H1 (cell line): ENCODE results near the gene KRTAP19-4. TPM values are rescaled to one million over a fixed set of nuclear protein-coding genes. Genes with fewer than 3 reads are reported as not detected.

Experiments used
- CTCF ChIA-PET: fragments of 300-600 bp; sonication (Branson Sonifier 250); formaldehyde crosslinking; loops from one replicate; lab custom pipeline; 2021; ENCODE audit not compliant: partially characterized antibody; lab: Charles Lee
- POLR2A ChIA-PET: fragments of 300-600 bp; sonication (Branson Sonifier 250); formaldehyde crosslinking; loops from one replicate; lab custom pipeline; 2021; ENCODE audit warnings: inconsistent platforms; ENCODE audit not compliant: partially characterized antibody; lab: Charles Lee
- DNase-seq, 2 experiments: peaks; one replicate each; pipeline versions ENCODE4 v3.0.0 to v3.0.0-alpha.2; 2010 to 2022; ENCODE audit warnings: low spot score in 2 of 2, low read depth in 1 of 2, mixed read lengths in 1 of 2
- FAIRE-seq: peaks from 2 replicates; lab custom pipeline; 2011; peaks lifted over from hg19 to GRCh38; lab: Jason Lieb, UNC
- H2AFZ ChIP-seq: 2 replicates; pipeline ENCODE4 v1.8.1; 2012; ENCODE audit warnings: low read length, inconsistent platforms
- H2AK5ac ChIP-seq: 2 replicates; pipeline ENCODE4 v1.6.1; 2013; ENCODE audit warnings: low read depth, low read length
- H2BK120ac ChIP-seq: replicated peaks from 2 replicates; pipeline ENCODE3; 2013; ENCODE audit warnings: low read depth, low read length, inconsistent platforms
- H2BK12ac ChIP-seq: 2 replicates; pipeline ENCODE4 v1.6.1; 2013; ENCODE audit warnings: low read depth, low read length
- H2BK15ac ChIP-seq: 2 replicates; pipeline ENCODE4 v1.6.1; 2013; ENCODE audit warnings: low read length
- H2BK20ac ChIP-seq: 2 replicates; pipeline ENCODE4 v1.6.1; 2013; ENCODE audit warnings: low read length
- H2BK5ac ChIP-seq: 2 replicates; pipeline ENCODE4 v1.6.1; 2013; ENCODE audit warnings: low read depth, low read length
- H3K14ac ChIP-seq: 2 replicates; pipeline ENCODE4 v1.6.1; 2013; ENCODE audit warnings: inconsistent platforms; ENCODE audit not compliant: insufficient read length
- H3K18ac ChIP-seq: 2 replicates; pipeline ENCODE4 v1.6.1; 2013; ENCODE audit warnings: low read length; ENCODE audit errors: extremely low read depth
- H3K23ac ChIP-seq: 2 replicates; pipeline ENCODE4 v1.6.1; 2013; ENCODE audit warnings: inconsistent platforms; ENCODE audit not compliant: insufficient read length
- H3K23me2 ChIP-seq: 2 replicates; pipeline ENCODE4 v1.6.1; 2013; ENCODE audit warnings: low read depth, low read length
- H3K27ac ChIP-seq: 2 replicates; pipeline ENCODE4 v1.6.1; 2011; ENCODE audit warnings: low read depth, low read length, inconsistent platforms
- H3K27me3 ChIP-seq, 4 experiments: replicated peaks in 1 of 4; 1 replicate in 1 of 4; 2 replicates in 3 of 4; pipeline versions ENCODE4 v1.6.1 to v1.8.1; 2011 to 2013; ENCODE audit warnings: low read length in 3 of 4, mild to moderate bottlenecking in 3 of 4, inconsistent platforms in 2 of 4, mixed read lengths in 2 of 4, moderate library complexity in 1 of 4; ENCODE audit not compliant: control insufficient read depth in 3 of 4, insufficient read depth in 3 of 4; ENCODE audit errors: extremely low read depth in 1 of 4
- H3K36me3 ChIP-seq, 4 experiments: 2 replicates each; pipeline versions ENCODE4 v1.6.1 to v1.8.1; 2011 to 2013; ENCODE audit warnings: mild to moderate bottlenecking in 4 of 4, low read length in 3 of 4, moderate library complexity in 2 of 4, control low read depth in 1 of 4, inconsistent platforms in 1 of 4; ENCODE audit not compliant: insufficient read depth in 4 of 4, control insufficient read depth in 2 of 4
- H3K4ac ChIP-seq: replicated peaks from 2 replicates; pipeline ENCODE3; 2013; ENCODE audit warnings: low read length, low read depth, mixed read lengths, inconsistent platforms; ENCODE audit not compliant: insufficient read length
- H3K4me1 ChIP-seq, 4 experiments: replicated peaks in 1 of 4; 1 replicate in 1 of 4; 2 replicates in 3 of 4; pipeline versions ENCODE4 v1.6.1 to v1.8.1; 2011 to 2013; ENCODE audit warnings: low read length in 3 of 4, inconsistent platforms in 2 of 4, mixed read lengths in 1 of 4; ENCODE audit not compliant: insufficient read depth in 4 of 4, control insufficient read depth in 3 of 4
- H3K4me2 ChIP-seq, 2 experiments: 2 replicates each; pipeline versions ENCODE4 v1.6.1 to v1.8.1; 2011 to 2013; ENCODE audit warnings: low read depth in 2 of 2, low read length in 2 of 2, control low read depth in 1 of 2, inconsistent platforms in 1 of 2, mild to moderate bottlenecking in 1 of 2; ENCODE audit not compliant: insufficient read depth in 1 of 2
- H3K4me3 ChIP-seq, 4 experiments: fragments of 200-600, 300-600 bp in 1 of 4; sonication (generic), shearing (Covaris generic), sonication (Bioruptor Twin) in 1 of 4; 2 replicates each; pipeline versions ENCODE4 v1.5.1 to v1.8.1; 2011 to 2016; ENCODE audit warnings: low read length in 4 of 4, low read depth in 3 of 4, control low read depth in 2 of 4, inconsistent platforms in 2 of 4, mild to moderate bottlenecking in 2 of 4, mixed read lengths in 1 of 4, moderate library complexity in 1 of 4; ENCODE audit not compliant: insufficient read depth in 2 of 4; ENCODE audit errors: extremely low read depth in 1 of 4
- H3K56ac ChIP-seq: replicated peaks from 2 replicates; pipeline ENCODE3; 2013; ENCODE audit warnings: low read depth, mild to moderate bottlenecking, mixed read lengths, low read length, inconsistent platforms; ENCODE audit not compliant: insufficient read length
- H3K79me1 ChIP-seq: 2 replicates; pipeline ENCODE4 v1.6.1; 2013; ENCODE audit warnings: low read depth, low read length, control low read depth
- H3K79me2 ChIP-seq, 2 experiments: 2 replicates each; pipeline versions ENCODE4 v1.6.1 to v1.8.1; 2012 to 2013; ENCODE audit warnings: low read length in 2 of 2, mild to moderate bottlenecking in 2 of 2, inconsistent platforms in 1 of 2; ENCODE audit not compliant: insufficient read depth in 2 of 2, control insufficient read depth in 1 of 2
- H3K9ac ChIP-seq, 4 experiments: replicated peaks in 1 of 4; 1 replicate in 1 of 4; 2 replicates in 3 of 4; pipeline versions ENCODE4 v1.6.1 to v1.8.1; 2011 to 2013; ENCODE audit warnings: low read depth in 3 of 4, low read length in 3 of 4, control low read depth in 2 of 4, mild to moderate bottlenecking in 2 of 4, moderate library complexity in 2 of 4, inconsistent platforms in 1 of 4; ENCODE audit errors: extremely low read depth in 1 of 4
- H3K9me3 ChIP-seq, 2 experiments: 2 replicates each; pipeline versions ENCODE4 v1.6.1 to v1.8.1; 2012 to 2013; ENCODE audit warnings: mild to moderate bottlenecking in 2 of 2, moderate library complexity in 2 of 2, control low read depth in 1 of 2, inconsistent platforms in 1 of 2, low read depth in 1 of 2, low read length in 1 of 2, mixed read lengths in 1 of 2; ENCODE audit not compliant: insufficient read depth in 2 of 2
- H4K20me1 ChIP-seq, 2 experiments: replicated peaks in 1 of 2; 2 replicates each; pipeline versions ENCODE3 to v1.8.1; 2011 to 2013; ENCODE audit warnings: inconsistent platforms in 2 of 2, low read length in 2 of 2, mild to moderate bottlenecking in 1 of 2; ENCODE audit not compliant: insufficient read depth in 2 of 2, control insufficient read depth in 1 of 2
- H4K5ac ChIP-seq: 2 replicates; pipeline ENCODE4 v1.6.1; 2013; ENCODE audit warnings: low read length, low read depth, mixed read lengths, inconsistent platforms; ENCODE audit not compliant: insufficient read length
- H4K8ac ChIP-seq: 2 replicates; pipeline ENCODE4 v1.8.0; 2013; ENCODE audit warnings: mild to moderate bottlenecking, moderate library complexity, low read length, inconsistent platforms; ENCODE audit not compliant: insufficient read depth; ENCODE audit errors: extremely low read depth
- H4K91ac ChIP-seq: replicated peaks from 2 replicates; pipeline ENCODE3; 2013; ENCODE audit warnings: low read length, mixed read lengths, inconsistent platforms; ENCODE audit not compliant: insufficient read length
- ASH2L ChIP-seq: fragments of 200-600, 300-600 bp; sonication (generic); IDR thresholded peaks from one replicate; pipeline ENCODE4 v1.7.1; 2017; ENCODE audit warnings: low read length
- HDAC2 ChIP-seq, 2 experiments: fragments of 300-600 bp in 1 of 2; sonication (generic) in 1 of 2; IDR thresholded peaks; 2 replicates each; pipeline ENCODE4 v1.6.1; 2011 to 2012; ENCODE audit warnings: low read depth in 2 of 2, low read length in 2 of 2, mild to moderate bottlenecking in 2 of 2, moderate library complexity in 2 of 2, borderline replicate concordance in 1 of 2, inconsistent platforms in 1 of 2
- POLR2A ChIP-seq, 2 experiments: IDR thresholded peaks; 1 replicate in 1 of 2; 2 replicates in 1 of 2; pipeline ENCODE4 v1.6.1; 2011; ENCODE audit warnings: low read depth in 2 of 2, low read length in 2 of 2, mild to moderate bottlenecking in 2 of 2; ENCODE audit errors: control extremely low read depth in 1 of 2
- POLR2AphosphoS5 ChIP-seq: IDR thresholded peaks from 2 replicates; pipeline ENCODE4 v1.6.1; 2011; ENCODE audit warnings: low read depth, low read length
- TCF12 ChIP-seq: IDR thresholded peaks from 2 replicates; pipeline ENCODE4 v1.6.1; 2011; ENCODE audit warnings: low read depth, mild to moderate bottlenecking, low read length
- WGBS, 2 experiments: shearing (Covaris generic) in 1 of 2; methylation state at CpG; one replicate each; pipeline versions ENCODE4 v1.1.6 to v1.1.7; 2013 to 2015; ENCODE audit warnings: low lambda C conversion rate in 2 of 2, mixed read lengths in 2 of 2, inconsistent platforms in 1 of 2, low coverage in 1 of 2, missing lambda C conversion rate in 1 of 2; ENCODE audit not compliant: insufficient replicate concordance in 2 of 2, insufficient coverage in 1 of 2, insufficient read length in 1 of 2; ENCODE audit errors: extremely low coverage in 1 of 2, missing lambda C conversion rate in 1 of 2; 5-methylcytosine and 5-hydroxymethylcytosine counted together
- polyA plus RNA-seq, 7 experiments: library from polyadenylated mRNA; depleted of rRNA in 3 of 7; stranded (reverse) in 5 of 7; unstranded in 2 of 7; fragments of >200 nt in 5 of 7; fragments of 200-250 nt in 2 of 7; gene quantifications; 1 replicate in 5 of 7; 2 replicates in 1 of 7; 4 replicates in 1 of 7; pipeline versions ENCODE4 v1.2.1 to v1.2.3, GENCODE V29; 2011 to 2013; ENCODE audit warnings: missing spikeins in 2 of 7, mixed read lengths in 2 of 7
- total RNA-seq: library from RNA; stranded (reverse); fragmentation: NEBNext Ultra II Directional; extraction: Animal tissue kit (Norgen Biotek cat#: 25700); gene quantifications from 2 replicates; pipeline ENCODE4 v1.2.1, GENCODE V29; 2021
- TF ChIP-seq, protein P1 (sequence below): IDR thresholded peaks from 2 replicates; pipeline ENCODE4 v1.6.1; 2012; ENCODE audit warnings: low read length, inconsistent platforms
- TF ChIP-seq, protein P2 (sequence below): IDR thresholded peaks from 2 replicates; pipeline ENCODE4 v1.6.1; 2011; ENCODE audit warnings: low read length, improper control_type of control experiment

Gene KRTAP19-4
- total and polyA plus RNA-seq, 2 of the 8 experiments (the other 6 are each of a cell fraction or from before 2014, with no cell fraction given), result not detected

DNA sequence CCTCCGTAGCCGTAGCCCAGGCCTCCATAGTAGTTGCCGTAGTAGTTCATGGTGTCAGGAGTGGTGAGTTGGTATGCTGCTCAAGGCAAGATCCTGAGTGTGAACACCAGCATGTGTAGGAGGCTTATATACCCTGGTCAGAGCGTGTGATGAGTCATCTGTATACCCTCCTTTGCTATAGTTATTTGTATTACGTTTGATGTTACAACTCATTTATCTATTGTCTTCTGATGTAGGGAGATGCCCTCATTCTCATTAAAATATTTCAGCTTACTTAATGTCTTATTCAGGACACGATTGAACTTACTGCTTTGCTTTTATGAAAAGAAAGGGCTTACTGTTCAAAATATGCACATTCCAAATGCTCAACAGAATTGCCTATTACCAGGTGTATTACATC lies 5.1 kb upstream of the KRTAP19-4 start, which contains the start of gene KRTAP19-5:
Gene KRTAP19-5 (minus strand): TSS at position 101 of the 400 bp plus-strand sequence. CDS start 51 bp downstream, at position 50.
- Histone ChIP-seq H2BK20ac (no peak within 1 kb of the TSS), H3K79me1 (no peaks in the 10 kb centered on the region), H3K79me2 (no peaks in the 10 kb centered on the region), H2BK120ac (no peak within 1 kb of the TSS), H3K27ac (no peak within 1 kb of the TSS), H3K9ac (no peak within 1 kb of the TSS), H4K5ac (no peak within 1 kb of the TSS), H3K4me1 (no peaks in the 10 kb centered on the region), H3K9me3 (no peaks in the 10 kb centered on the region), H3K4me3 (no peak within 1 kb of the TSS), H2AK5ac (no peak within 1 kb of the TSS), H3K23ac (no peak within 1 kb of the TSS), H2BK5ac (no peak within 1 kb of the TSS), H3K27me3 (no peaks in the 10 kb centered on the region), H4K8ac (no peak within 1 kb of the TSS), H2BK12ac (no peak within 1 kb of the TSS), H3K14ac (no peak within 1 kb of the TSS), H2BK15ac (no peak within 1 kb of the TSS), H3K56ac (no peak within 1 kb of the TSS), H4K20me1 (no peaks in the 10 kb centered on the region), H3K18ac (no peak within 1 kb of the TSS), H3K36me3 (no peaks in the 10 kb centered on the region), H3K4me2 (no peak within 1 kb of the TSS)
- POLR2A ChIA-PET, result no interaction called here
- FAIRE-seq, result no peak
- DNase-seq, result no peak
- WGBS, 2 experiments, result 90% methylated on average over 6 of the region's 6 CpGs; no CpG with 5 or more reads in 1 of the 2 experiments
- TF ChIP-seq POLR2A (IDR thresholded peaks at IDR 0.05; ENCODE audit: control extremely low read depth in 1 of 2, low read depth in 2 of 2, low read length in 2 of 2), result no peak
- TF ChIP-seq, protein P1, sequence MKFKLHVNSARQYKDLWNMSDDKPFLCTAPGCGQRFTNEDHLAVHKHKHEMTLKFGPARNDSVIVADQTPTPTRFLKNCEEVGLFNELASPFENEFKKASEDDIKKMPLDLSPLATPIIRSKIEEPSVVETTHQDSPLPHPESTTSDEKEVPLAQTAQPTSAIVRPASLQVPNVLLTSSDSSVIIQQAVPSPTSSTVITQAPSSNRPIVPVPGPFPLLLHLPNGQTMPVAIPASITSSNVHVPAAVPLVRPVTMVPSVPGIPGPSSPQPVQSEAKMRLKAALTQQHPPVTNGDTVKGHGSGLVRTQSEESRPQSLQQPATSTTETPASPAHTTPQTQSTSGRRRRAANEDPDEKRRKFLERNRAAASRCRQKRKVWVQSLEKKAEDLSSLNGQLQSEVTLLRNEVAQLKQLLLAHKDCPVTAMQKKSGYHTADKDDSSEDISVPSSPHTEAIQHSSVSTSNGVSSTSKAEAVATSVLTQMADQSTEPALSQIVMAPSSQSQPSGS, result no peak
- TF ChIP-seq ASH2L, result no peak
- no peak for TF ChIP-seq TCF12
- TF ChIP-seq HDAC2 (IDR thresholded peaks at IDR 0.05; ENCODE audit: borderline replicate concordance in 1 of 2, low read depth in 2 of 2, low read length in 2 of 2), result no peak
- TF ChIP-seq, protein P2, sequence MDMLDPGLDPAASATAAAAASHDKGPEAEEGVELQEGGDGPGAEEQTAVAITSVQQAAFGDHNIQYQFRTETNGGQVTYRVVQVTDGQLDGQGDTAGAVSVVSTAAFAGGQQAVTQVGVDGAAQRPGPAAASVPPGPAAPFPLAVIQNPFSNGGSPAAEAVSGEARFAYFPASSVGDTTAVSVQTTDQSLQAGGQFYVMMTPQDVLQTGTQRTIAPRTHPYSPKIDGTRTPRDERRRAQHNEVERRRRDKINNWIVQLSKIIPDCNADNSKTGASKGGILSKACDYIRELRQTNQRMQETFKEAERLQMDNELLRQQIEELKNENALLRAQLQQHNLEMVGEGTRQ, result no peak
- no peak for TF ChIP-seq POLR2AphosphoS5
- TF ChIP-seq, all 59 proteins: peak for 0
- CTCF ChIA-PET, result no interaction called here
- Histone ChIP-seq H2AFZ (no peak within 1 kb of the TSS), H4K91ac (no peak within 1 kb of the TSS), H3K23me2 (no peaks in the 10 kb centered on the region), H3K4ac (no peak within 1 kb of the TSS)
